IPS-18c (cell line): Measurements from ENCODE around the gene SPACA7.

ENCODE experiments used
- H3K4me3 ChIP-seq: 2 replicates; pipeline ENCODE4 v1.7.0; 2013; ENCODE audit warnings: low read depth, mild to moderate bottlenecking, low read length, moderate library complexity; ENCODE audit not compliant: insufficient read depth
- H3K9me3 ChIP-seq: one replicate; pipeline ENCODE4 v1.6.1; 2013; ENCODE audit warnings: mild to moderate bottlenecking, low read length, moderate library complexity; ENCODE audit not compliant: control insufficient read depth, insufficient read depth

Gene SPACA7, protein sequence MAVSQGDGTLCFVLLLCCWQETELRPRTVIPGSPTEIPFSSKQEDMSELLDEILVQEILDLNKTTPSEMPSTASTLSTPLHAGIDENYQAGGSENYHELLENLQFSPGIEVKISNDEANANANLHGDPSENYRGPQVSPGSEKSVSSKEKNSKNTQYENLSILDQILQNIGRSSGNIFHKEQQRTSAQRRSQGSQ

DNA sequence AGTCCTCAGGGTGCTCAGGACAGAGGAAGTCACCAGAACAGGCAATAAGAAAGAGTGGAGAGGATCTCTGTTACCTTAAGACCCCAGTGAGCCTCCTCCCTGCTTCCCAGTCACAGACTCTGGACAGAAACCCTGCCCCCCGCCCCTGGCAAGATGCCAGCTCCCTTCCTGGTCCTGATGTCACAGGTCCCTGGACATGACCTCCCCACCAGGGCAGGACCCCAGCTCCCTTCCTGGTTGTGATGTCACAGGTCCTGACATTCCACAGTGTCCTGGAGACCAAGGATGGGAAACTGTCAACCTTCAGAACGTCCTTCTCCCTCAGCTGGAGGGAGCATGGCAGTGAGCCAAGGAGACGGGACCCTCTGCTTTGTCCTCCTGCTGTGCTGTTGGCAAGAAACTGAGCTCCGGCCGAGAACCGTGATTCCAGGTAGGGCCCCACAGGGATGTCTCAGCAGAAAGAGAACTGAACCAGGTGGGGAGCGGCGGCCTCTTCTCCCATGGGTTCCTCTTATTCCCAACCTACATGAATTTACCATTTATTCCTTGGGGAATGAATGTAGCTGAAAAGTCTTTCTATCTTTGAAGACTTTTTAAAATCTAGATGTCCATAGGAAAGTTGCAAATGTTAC, at the start of gene SPACA7:
TSS of gene SPACA7 (plus strand) at position 306 of the 632 bp plus-strand sequence. CDS start at position 337, 31 bp downstream.
- Histone ChIP-seq H3K9me3 (no peaks in the 10 kb centered on the region), H3K4me3 (no peak within 1 kb of the TSS)

- H3K4me3 ChIP-seq, result no peak overlapping the region
- H3K9me3 ChIP-seq, result no peaks in the 10 kb centered on the region
Measured at GRCh38 chr13:112326821-112327370, 49.3 kb upstream of the SPACA7 start.

- H3K9me3 ChIP-seq, result no peaks in the 10 kb centered on the region
- H3K4me3 ChIP-seq, result no peak overlapping the region
Measured at GRCh38 chr13:112328936-112329335, 47.2 kb upstream of the SPACA7 start.

DNA sequence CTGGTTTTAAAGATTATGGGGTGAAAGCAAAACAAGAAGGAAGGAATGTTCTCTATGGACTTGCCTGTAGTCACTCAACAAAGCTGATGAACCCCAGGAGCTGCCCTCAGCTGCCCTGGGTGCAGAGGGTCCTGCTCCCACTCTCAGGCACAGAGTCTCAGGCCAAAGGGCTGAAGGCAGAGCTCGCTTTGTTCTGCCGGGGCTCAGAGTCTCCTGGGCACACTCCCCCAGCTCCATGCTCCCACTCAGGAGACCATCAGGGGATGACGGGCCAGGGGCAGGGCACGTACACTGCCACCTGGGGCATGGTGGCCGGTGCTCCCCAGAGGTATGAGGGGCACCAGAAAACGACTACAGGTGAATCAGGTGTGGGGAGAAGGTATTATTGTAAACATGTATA, 46.8 kb upstream of the SPACA7 start:
- Histone ChIP-seq H3K9me3 (no peaks in the 10 kb centered on the region), H3K4me3 (no peak overlapping the region)

GRCh38 chr13:112330066-112330465, 46.1 kb upstream of the SPACA7 start:
- H3K9me3 ChIP-seq, result no peaks in the 10 kb centered on the region
- H3K4me3 ChIP-seq, result no peak overlapping the region

GRCh38 chr13:112330479-112331381, 45.4 kb upstream of the SPACA7 start:
- Histone ChIP-seq H3K9me3 (no peaks in the 10 kb centered on the region), H3K4me3 (no peak overlapping the region)

GRCh38 chr13:112331675-112332074, 44.5 kb upstream of the SPACA7 start:
- H3K9me3 ChIP-seq, result no peaks in the 10 kb centered on the region
- no peak overlapping the region for H3K4me3 ChIP-seq

- Histone ChIP-seq H3K4me3 (no peak overlapping the region), H3K9me3 (no peaks in the 10 kb centered on the region)
Measured at GRCh38 chr13:112332727-112333126, 43.4 kb upstream of the SPACA7 start.

GRCh38 chr13:112333756-112334543, 42.2 kb upstream of the SPACA7 start:
- Histone ChIP-seq H3K4me3 (no peak overlapping the region), H3K9me3 (no peaks in the 10 kb centered on the region)

DNA sequence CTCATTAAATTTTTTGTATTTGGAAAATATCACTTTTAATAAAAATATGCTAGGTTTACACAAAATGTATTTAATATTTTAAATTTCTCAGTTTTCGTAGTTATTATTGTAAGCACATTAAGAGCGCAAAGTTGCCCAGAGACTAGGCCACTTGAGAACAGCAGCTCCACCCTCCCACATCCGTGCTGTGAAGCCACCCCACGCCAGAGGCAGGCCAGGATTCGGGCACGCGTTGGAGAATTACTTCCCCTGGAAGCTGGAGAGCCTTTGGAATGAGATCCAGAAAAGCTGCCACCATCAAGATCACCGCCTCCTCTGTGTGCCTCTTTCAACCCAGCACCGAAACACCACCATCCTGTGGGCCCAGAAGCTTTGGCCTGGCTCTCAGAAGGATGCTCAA, 41.0 kb upstream of the SPACA7 start:
- H3K9me3 ChIP-seq, result no peaks in the 10 kb centered on the region
- H3K4me3 ChIP-seq, result no peak overlapping the region

DNA sequence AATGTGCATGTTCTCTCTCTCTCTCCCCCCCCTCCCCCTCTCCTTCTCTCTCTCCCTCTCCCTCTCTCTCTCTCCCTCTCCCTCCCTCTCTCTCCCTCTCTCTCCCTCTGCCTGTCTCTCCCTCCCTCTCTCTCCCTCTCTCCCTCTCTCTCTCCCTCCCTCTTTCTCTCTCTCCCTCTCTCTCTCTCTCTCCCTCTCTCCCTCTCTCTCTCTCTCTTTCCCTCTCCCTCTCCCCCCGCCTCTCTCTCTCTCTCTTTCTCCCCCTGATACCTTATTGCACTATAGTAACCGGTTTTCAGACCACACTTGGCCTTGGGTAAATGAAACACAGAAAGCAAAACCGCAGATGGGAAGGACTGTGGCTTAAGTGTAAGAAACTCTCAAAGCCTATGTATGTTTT, 34.7 kb upstream of the SPACA7 start:
- no peaks in the 10 kb centered on the region for H3K9me3 ChIP-seq
- H3K4me3 ChIP-seq, result no peak overlapping the region

DNA sequence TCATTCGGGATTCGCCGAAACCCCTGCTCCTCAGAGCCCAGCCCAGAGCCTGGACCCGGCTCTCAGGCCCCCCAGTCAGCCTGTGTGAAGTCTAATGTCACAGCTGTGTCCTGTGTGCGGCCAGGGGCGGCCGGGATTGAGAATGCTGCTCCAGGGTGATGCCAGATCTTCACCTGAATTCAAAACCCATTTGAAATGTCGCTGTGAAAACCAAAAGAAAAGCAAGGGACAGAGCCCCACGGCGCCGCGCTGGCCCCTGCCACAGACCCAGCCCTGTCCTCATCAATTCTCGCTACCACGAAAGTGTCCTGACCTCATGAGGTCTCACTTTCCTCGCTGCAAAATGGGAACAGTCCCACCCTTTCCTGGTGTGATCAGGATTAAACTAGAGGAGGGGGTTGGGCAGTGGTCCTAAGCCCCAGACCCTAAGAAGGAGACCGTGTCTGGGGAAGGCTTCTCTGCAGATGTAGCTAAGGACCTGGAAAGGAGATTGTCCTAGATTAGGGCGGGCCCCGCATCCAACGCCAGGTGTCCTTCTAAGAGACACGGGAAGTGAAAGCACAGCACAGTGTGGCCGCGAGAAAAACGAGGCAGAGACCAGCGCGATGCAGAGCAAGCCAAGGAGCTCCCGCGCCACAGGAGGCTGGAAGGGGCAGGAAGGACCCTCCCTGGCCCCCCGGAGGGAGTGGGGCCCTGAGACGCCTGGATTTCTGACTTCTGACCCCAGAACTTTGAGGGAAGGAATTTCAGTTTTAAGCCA, 34.0 kb upstream of the SPACA7 start:
- Histone ChIP-seq H3K4me3 (no peak overlapping the region), H3K9me3 (no peaks in the 10 kb centered on the region)

- H3K9me3 ChIP-seq, result no peaks in the 10 kb centered on the region
- no peak overlapping the region for H3K4me3 ChIP-seq
Measured at GRCh38 chr13:112342841-112343361, 33.3 kb upstream of the SPACA7 start.

- no peak overlapping the region for H3K4me3 ChIP-seq
Measured at GRCh38 chr13:112343591-112343990, 32.6 kb upstream of the SPACA7 start.

GRCh38 chr13:112345826-112346172, 30.4 kb upstream of the SPACA7 start:
- no peaks in the 10 kb centered on the region for H3K9me3 ChIP-seq

More at GRCh38 chr13:112343591-112343990, 32.6 kb upstream of the SPACA7 start:
- H3K9me3 ChIP-seq, result no peaks in the 10 kb centered on the region

GRCh38 chr13:112346173-112346898, 29.8 kb upstream of the SPACA7 start:
- Histone ChIP-seq H3K9me3 (no peaks in the 10 kb centered on the region), H3K4me3 (no peak overlapping the region)

More at GRCh38 chr13:112345826-112346172, 30.4 kb upstream of the SPACA7 start:
- H3K4me3 ChIP-seq, result no peak overlapping the region
